GM21737 (cell line): ENCODE results near the gene NTRK1.

ENCODE experiments used
- ATAC-seq: cut with Tn5 transposase; IDR thresholded peaks from one replicate; pipeline ENCODE4 v1.9.1; 2021; ENCODE audit warnings: mild to moderate bottlenecking, moderate library complexity; ENCODE audit not compliant: unreplicated experiment

The NTRK1 gene

GRCh38 chr1:156860628-156861423, at the start of gene NTRK1:
Gene NTRK1, plus strand, starts transcription at chr1:156860865. Its CDS starts 70 bp downstream, at chr1:156860935.
- no peak for ATAC-seq

- ATAC-seq, result no peak
Observed at GRCh38 chr1:156811168-156811567, 49.5 kb upstream of the NTRK1 start.

- no peak for ATAC-seq
Observed at GRCh38 chr1:156812293-156812990, 48.2 kb upstream of the NTRK1 start.

- no peak for ATAC-seq
Observed at GRCh38 chr1:156813298-156813697, 47.4 kb upstream of the NTRK1 start.

- no peak for ATAC-seq
Observed at GRCh38 chr1:156813750-156814570, 46.7 kb upstream of the NTRK1 start.

DNA sequence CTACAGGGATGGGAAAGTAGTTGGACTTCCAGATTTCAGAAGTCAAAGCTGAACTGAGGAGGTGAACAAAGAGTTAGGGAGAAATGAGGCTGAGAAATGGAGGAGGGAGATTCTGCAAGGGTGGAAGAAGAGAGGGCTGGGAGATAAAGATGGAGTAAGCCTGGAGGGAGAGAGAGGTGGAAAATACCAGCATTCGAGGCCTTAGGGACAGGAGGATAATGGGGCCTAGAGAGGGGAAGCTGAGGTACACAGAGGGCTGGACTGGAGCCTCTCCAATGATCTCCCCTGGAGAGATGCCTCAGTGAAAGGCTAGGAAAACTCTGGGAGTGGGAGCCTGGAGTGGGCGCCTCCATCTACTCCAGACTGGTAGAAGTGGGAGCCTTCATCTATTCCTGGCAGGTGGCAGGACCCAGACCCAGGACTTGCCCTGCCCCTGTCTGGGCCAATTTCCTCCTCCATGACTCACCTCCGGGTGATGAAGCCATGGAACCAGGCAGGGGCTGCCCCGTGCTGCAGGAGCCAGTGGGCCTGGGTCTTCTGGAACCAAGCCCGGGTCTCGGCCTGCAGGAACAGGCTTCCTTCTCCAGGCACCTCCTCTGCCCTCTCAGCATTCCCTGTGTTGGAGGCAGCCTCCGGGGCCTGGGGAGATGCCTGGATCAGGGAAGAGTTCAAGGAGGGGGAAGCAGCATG, 45.9 kb upstream of the NTRK1 start:
- ATAC-seq, result no peak

DNA sequence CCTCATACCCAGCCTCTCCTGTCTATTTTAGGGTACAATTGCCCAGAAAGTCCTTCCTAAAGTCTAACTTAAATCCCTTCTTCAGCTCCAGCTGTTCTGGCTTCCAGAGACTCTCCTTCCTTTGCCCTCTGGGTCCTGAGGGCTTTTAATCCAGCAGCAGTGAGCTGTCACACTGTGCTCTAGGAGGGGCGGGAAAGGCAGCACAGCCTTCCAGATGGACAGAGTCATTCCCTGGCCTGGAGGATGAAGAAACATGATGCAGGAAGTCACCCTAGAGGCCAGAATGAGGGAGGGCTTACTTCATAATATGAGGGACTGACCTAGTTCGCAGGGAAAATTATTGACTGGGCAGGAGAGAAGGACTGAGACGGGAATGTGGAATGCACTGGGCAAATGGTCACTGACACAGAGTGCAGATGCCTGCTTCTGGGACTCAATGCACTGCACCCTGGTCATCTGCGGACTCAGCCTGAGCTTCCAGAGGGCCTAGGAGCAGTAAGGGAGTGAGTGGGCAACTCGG, 45.3 kb upstream of the NTRK1 start:
- no peak for ATAC-seq

GRCh38 chr1:156815961-156816422, 44.7 kb upstream of the NTRK1 start:
- ATAC-seq, result no peak

- peak; percentile 78 for ATAC-seq
Observed at GRCh38 chr1:156816561-156817328, 43.9 kb upstream of the NTRK1 start, which contains the start of gene SH2D2A. Gene SH2D2A, minus strand, starts transcription at chr1:156816848. Its CDS starts 140 bp downstream, at chr1:156816708.

DNA sequence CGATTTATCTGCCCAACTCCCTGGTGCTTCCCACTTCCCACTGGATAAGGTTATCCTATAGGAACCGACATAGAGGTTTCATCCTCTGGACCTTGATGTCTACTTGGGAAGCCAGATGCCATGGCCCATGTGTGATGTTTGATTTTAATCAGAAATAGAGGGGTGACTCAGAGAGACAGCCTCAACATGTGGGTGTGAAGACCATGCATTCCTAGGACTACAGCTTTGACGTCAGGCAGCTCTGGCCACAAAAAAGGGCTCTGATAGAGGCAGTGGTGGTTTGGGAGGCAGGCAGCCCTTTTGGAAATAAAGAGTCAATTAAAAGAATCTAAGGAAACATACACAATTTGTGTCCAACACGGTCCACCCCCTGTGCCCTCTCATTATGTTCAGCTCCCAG, 38.9 kb upstream of the NTRK1 start:
- no peak for ATAC-seq

DNA sequence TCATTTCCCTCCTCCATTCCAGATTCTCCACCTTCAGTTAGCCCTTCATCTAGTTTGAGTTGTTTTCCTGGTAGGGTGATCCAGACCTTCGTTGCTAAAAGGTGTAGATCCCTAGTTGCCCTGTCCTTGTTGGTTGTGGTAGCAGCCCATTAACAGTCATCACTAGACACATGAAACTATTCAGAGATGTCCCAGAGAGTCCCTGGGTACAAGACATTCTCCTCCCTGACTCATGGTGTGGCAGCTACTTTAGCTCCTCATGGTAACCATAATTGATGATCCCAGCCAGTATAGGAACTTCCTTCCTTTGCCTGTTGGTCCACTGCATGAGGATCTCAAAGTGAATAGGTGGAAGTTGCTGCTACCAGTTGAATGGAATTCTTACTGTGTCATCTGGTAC, 38.0 kb upstream of the NTRK1 start:
- ATAC-seq, result no peak

DNA sequence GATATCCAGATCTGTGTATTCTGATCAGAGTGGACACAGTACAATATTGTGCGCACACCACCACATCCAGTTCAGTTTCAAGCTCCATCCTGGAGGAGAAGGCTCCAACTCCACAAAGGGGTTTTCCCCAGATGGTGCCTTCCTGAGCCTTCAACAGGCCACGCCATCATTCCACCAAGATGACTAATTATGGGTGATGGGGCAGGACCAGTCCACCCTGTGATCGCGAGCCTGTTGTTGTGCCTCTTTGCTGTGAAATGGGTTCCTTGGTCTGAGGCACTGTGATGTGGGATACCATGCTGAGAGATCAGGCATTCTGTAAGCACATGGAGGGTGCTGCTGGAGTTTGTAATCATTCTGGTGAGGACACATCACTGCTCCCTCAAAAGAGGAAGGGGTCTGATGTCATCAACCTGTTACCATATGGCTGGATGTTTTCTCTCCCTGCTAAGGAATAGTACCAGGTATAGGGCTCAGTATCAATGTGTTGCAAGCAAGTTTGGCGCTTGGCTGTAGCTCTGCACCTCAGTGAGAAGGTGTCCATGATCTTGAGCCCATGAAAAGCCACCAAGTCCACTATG, 37.4 kb upstream of the NTRK1 start:
- ATAC-seq, result no peak

DNA sequence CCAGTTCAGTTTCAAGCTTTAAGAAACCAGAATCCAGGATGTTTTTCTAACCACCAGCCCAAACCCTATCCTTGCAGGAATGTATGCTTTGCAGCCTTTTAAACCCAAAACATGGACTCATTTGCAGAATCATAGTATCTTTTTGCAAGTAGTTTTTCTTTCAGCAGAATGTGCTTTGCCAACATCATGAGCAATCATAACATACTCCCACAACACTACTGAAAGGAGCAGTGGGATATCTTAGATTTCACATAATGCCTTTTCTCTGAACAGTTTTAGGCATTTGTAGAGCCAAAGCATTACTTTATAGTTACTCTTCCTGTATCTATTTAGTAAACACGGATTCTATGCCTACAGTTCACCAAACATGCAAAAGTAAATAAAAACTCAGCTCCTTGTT, 34.0 kb upstream of the NTRK1 start:
- no peak for ATAC-seq

DNA sequence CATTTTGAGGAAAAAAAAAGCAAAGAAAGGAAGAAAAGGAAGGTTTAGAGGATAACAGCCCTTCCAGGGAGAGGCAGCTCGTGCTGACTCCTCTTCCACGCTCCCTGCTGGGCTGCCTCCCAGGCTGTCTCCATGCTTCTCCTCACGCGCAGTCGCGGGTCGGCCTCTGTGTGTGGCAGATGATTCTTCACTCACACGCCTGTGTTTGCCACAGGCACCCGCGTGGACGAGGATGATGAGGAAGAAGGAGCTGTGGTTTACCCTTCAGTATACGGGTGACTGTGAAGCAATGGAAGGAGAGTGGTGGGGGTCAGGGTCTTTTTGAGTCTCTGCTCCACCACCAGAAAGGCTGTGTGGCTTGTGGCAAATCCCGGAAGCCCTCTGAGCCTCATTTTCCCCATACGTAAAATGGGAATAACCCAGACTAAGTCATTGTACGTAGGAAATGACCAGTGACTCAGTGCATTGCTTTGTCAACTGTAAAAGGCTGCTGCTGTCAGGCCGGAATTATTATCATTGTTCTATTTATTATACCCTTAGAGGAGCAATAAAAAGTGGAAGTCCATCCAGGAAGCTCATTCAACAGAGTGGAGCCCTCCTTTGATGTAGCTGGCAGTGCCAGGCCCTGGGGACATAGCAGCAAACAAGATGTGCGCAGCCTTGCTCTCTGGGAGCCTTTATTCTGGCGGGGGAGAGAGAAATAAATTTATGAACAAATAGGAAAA, 32.1 kb upstream of the NTRK1 start:
- ATAC-seq, result no peak

- ATAC-seq, result no peak
Observed at GRCh38 chr1:156832434-156832833, 28.2 kb upstream of the NTRK1 start.

- ATAC-seq, result no peak
Observed at GRCh38 chr1:156833603-156834002, 27.1 kb upstream of the NTRK1 start.

DNA sequence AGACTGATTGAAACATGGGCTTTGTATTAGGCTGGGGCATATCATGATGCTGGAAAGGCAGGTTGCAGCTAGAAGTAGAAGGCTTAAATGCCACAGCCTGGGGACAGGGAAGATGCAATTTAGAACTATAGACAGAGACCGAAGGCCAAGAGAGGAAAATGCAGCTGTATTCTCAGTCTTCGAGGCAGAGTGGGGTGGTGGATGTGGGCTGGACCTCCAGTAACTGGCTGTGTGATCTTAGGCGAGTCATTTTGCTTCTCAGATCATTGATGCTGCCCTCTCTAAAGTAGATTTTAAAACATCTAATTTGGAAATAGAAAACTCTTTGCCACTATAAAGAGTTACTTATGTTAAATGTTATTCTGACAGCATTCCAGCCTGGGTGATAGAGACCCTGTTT, 26.3 kb upstream of the NTRK1 start:
- ATAC-seq, result no peak

DNA sequence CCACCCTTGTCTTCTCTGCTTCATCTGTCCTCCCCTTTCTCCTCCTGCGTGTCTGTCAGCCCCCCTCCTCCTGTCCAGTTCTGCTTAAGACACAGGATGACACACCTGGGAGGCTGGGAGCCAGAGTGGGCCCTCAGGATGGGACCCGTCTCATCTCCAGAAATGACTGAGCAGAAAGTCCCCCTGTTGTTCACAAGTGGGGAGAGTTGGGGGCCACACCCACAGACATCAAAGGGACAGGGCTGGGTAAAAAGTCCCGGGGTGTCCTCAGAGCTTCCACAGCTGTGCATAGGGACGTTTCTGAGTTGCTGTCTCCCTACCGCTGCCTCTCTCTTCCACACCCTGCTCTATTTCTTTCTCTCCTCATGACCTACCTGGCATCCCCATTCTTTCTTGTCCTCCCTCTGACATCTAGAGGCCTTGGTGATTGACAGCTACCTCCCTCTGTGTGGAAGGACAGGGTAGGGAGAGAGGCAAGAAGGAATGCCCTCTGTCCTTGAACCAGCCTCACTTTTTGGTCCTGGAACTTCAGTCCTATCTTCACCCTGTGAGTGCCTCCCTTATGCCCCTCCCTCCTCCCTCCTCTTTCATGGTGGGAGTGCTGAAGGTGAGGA, 24.5 kb upstream of the NTRK1 start:
- ATAC-seq, result no peak
